Measurements from ENCODE around the gene SERPINA5. TPM values are rescaled to one million over a fixed set of nuclear protein-coding genes. Genes with fewer than 3 reads are reported as not detected.
"Not testable (repeated sequence)": the region's sequence is repeated elsewhere in the genome, so short reads cannot be mapped to it uniquely, and the experiment has no call there.

The SERPINA5 gene
- total RNA-seq, 1 donor from 2014 or later: 2.7 TPM

DNA sequence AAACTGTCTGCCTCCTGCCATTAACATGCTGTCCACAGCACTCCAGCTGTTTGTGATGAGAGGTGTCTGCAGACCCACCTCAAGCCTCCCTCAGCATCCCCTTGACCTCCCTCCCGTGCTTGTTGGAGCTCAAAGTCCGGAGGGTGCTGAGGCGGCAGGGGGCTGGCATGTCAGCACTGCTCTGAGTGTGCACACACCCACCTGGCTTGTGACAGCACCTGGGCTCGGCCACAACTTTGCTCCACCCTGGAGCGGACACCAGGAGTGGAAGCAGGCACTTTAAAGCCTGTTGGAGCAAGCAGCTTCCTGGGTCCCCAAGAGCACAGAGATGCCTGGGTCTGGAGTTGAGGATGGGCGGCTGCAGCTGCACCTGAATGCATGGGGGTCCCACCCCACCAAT, 51.9 kb downstream of the SERPINA5 start:
- ATAC-seq (ENCODE audit: poor library complexity) (no peak), DNase-seq (no peak)
- intact Hi-C loops (cut with DNase I): no loop called here

DNA sequence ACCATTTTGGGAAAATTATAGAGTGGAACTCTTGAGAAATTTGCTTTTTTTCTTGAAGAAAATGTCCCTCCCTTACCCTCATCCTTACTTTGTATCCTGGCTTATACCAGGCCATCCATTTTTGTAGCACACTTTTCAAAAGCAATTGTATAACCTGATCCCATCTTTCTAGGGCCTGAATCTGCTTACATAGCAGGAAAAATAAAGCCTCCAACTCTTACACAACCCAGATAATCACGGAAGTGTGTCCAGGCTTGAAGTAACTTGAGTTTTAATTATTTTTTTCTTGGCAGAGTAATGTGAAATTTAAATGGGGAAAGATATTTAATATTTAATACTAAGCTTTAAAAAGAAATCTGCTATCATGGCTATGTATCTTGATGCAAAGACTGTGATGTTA, 53.9 kb downstream of the SERPINA5 start:
- DNase-seq (no peak), ATAC-seq (ENCODE audit: poor library complexity) (no peak)
- intact Hi-C loops (cut with DNase I): no loop called here

DNA sequence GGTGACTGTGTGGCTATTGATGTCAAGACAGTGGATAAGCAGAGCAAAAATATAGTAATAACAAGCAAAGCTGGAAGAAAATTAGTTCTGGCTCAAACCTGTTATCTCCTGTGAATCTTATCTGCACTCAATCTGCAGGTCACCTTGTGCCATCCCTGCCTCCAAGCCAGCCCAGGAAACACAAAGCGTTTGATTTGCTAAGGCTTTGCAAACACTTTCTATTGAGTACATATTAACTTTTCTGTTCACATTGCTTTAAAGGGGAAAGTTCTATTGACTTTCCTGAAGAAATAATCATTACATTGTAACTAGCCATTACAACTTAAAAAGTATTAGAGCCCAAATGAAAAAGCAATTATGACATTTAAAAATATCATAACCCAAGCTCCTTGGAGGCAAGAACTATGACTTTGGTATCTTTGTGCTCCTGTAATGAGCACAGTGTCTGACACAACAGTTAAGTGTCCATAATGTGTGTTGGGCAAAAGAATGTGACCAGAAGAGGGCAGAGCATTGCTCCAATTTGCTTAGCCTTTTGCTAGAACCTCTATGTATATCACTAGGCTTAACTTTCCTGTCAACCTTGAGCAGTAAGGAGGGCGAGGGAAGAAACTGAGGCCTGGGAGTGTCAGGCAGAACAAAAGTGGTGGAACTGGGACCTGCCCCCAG, 55.7 kb downstream of the SERPINA5 start:
- intact Hi-C loops (cut with DNase I): no loop called here
- ATAC-seq (ENCODE audit: poor library complexity) (no peak), DNase-seq (no peak)

DNA sequence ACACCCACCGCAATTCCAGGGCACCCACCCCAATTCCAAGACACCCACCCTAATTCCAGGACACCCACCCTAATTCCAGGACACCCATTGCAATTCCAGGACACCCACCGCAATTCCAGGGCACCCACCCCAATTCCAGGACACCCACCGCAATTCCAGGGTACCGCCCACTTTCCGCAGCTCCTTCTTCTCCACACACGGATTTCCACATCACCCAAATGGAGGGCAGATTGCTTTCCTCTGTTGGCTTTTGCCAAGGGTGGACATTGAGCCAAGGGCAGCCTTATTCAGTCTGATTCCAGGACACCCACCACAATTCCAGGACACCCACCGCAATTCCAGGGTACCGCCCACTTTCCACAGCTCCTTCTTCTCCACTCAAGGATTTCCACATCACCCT, 56.6 kb downstream of the SERPINA5 start:
- ATAC-seq (ENCODE audit: poor library complexity); DNase-seq; intact Hi-C loops (cut with DNase I): not testable (repeated sequence)

DNA sequence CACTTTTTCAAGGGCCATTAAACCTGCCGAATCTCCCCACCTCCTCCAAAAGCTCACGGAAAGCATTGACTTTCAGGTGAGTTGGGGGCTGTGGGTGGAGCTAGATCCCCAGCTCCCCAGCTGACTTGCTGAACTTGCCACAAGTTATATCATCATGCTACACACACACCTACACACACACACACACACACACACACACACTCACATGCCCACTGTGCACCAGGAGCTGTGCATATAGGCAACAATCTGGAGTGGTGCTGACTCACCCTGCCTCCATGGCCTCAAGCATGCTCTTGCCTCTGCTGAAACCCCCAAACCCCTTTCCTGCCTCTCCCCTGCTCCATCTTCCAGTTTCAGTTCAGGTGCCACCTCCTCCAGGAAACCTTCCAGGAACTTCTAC, 57.1 kb downstream of the SERPINA5 start:
- no peak for ATAC-seq (ENCODE audit: poor library complexity)
- intact Hi-C loops (cut with DNase I): no loop called here
- DNase-seq: no peak

DNA sequence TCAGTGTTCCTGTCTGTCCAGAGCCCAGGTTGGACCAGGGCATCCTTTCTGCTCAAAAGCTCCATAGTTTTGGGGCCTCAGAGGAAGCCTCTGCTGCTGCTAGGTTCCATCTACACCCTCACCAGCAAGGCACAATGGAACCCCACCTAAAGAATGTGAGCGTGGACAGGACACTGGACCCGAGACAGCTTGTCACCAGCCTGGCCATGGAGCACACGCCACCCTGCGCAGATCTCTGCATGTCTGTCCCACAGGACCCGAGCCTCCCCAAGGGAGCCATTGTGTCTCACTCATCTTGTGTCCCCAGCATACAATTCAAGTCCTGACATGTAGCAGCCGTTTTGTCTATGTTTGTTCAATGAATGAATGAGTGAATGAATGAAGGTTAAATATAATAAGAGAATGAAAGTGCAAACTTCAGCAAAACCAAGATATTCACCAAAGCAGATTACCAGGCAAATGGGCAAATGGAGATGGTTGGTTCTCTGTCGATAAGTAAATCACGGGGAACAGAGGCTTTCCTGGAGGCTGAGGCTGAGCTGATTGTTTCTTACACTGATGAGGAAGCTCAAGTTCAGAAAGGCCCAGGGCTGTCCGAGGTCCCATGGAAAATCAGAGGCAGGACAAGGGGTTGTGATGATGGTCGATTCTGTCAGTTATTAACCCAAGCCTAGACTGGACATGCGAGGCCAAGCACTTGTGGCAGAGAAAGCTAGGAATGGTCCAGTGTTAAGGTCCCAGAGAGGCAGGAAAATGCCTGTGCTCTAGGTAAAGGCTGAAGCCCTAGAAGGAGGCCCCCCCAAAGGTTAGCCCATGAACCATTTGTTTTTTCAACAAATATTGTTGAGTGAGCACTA, 58.0 kb downstream of the SERPINA5 start:
- intact Hi-C loops (cut with DNase I): no loop called here
- ATAC-seq (ENCODE audit: poor library complexity) (no peak), DNase-seq (no peak)

DNA sequence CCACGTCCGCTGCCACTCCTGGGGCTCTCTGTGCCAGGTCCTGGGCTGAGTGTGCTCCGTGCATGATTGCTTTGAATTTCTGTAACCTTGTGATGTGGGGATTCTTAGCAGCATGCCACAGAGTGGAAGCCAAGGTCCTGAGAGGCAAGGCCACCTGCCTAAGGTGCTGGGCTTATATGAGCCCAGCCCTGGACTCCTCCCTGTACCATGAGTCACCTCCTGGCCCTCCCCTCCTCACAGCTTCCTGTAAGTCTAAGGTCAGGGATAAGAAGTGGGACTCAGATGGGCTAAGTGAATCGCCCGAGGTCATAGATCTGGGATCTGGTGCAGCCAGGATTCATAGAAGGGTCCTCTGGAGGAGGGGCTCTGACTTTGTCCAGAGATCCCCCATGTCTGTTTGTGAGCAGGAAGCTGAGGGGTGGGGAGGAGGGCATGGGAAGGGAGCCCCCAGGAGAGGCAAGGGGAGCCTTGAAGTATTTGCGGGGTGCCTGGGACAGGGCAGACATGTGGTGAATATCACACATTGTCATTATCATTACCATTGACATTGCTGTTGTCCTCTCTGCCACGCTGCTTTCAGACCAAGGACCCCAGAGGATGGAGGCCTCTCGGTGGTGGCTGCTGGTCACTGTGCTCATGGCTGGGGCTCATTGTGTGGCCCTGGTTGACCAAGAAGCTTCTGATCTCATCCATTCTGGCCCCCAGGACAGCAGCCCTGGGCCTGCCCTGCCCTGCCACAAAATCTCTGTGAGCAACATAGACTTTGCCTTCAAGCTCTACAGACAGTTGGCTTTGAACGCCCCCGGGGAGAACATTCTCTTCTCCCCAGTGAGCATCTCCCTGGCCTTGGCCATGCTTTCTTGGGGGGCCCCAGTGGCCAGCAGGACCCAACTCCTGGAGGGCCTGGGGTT, 59.8 kb downstream of the SERPINA5 start:
- intact Hi-C loops (cut with DNase I): no loop called here
- ATAC-seq (ENCODE audit: poor library complexity): no peak
- DNase-seq: no peak

DNA sequence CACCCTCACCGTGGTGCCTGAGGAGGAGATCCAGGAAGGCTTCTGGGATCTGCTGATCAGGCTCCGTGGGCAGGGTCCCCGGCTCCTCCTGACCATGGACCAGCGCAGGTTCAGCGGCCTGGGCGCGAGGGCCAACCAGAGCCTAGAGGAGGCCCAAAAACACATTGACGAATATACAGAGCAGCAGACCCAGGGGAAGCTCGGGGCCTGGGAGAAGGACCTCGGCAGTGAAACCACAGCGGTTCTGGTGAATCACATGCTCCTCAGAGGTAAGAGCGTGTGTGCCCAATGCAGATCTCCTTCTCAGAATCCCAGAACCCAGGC, 60.4 kb downstream of the SERPINA5 start:
- DNase-seq (no peak), ATAC-seq (ENCODE audit: poor library complexity) (no peak)
- intact Hi-C loops (cut with DNase I): no loop called here

Other genes with a start within 250 kb of the SERPINA5 start
- gene SERPINA2, start 214.7 kb upstream of the SERPINA5 start, total RNA-seq: not detected
- 5.0 TPM for gene SERPINA1, start 192.8 kb upstream of the SERPINA5 start, total RNA-seq
- not detected for gene SERPINA11, start 128.6 kb upstream of the SERPINA5 start, total RNA-seq
- gene SERPINA9, start 105.2 kb upstream of the SERPINA5 start, total RNA-seq: not detected
- not detected for gene SERPINA12, start 72.0 kb upstream of the SERPINA5 start, total RNA-seq
- not detected for gene SERPINA4, start 20.0 kb upstream of the SERPINA5 start, total RNA-seq
- gene SERPINA3, start 31.0 kb downstream of the SERPINA5 start, total RNA-seq: 55.2 TPM
- gene GSC, start 188.7 kb downstream of the SERPINA5 start, total RNA-seq: 0.24 TPM

Measured in Right ventricle myocardium superior (tissue), 1 donor.